GM11168 (cell line): ENCODE results near the gene ENSA.
"Not testable (repeated sequence)": the region's sequence is repeated elsewhere in the genome, so short reads cannot be mapped to it uniquely, and the experiment has no call there.

Source experiments
- in situ Hi-C: fragments of 300-500 bp; cut with MboI; formaldehyde crosslinking; loops from one replicate; pipeline ENCODE4 v1.12.0; 2022; ENCODE audit warnings: low sequenced_read_pairs; ENCODE audit not compliant: unreplicated experiment

The ENSA gene, protein sequence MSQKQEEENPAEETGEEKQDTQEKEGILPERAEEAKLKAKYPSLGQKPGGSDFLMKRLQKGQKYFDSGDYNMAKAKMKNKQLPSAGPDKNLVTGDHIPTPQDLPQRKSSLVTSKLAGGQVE

DNA sequence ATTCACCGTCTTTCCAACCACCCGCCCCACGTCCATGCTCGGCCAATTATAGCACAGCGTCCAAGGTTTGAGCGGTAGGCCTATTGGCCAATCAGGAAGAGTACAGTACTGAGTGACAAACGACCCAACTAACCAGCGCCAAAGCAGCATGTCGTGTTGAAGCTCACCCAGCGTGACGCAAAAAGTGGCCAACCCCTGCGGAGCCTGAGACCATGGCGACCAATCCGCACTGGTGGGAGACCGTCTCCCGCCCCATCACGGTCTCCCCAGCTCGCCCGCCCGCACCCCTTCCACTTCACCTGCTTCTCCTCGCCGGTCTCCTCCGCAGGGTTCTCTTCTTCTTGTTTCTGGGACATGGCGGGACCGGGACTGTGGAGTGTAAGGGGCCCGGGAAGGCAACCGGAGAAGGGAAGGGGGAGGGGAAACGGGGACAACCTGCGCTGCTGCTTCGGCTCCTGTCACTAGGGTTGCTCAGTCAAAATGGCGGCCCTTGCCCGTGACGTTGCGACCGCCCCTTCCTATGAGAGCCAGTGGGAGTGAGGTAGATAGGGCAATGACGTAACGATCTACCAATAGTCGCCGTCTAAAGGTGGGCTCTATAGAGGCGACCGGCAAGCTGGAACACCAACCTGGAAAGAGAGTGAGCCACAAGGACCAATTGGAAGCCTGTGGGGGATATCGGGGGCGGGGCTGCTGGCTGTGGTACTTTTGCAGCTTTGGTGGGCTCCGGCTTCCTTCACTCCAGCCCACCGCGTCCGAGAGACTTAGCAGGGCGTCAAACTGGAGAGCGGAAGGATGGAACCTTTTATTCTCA is at the start of gene ENSA:
ENSA (minus strand) TSS at position 498 of the 814 bp plus-strand sequence; CDS start at position 356, 142 bp downstream.
- in situ Hi-C loops = no loop called here

- in situ Hi-C loops = no loop called here
Measured at GRCh38 chr1:150678988-150679387, 49.6 kb upstream of the ENSA start.

DNA sequence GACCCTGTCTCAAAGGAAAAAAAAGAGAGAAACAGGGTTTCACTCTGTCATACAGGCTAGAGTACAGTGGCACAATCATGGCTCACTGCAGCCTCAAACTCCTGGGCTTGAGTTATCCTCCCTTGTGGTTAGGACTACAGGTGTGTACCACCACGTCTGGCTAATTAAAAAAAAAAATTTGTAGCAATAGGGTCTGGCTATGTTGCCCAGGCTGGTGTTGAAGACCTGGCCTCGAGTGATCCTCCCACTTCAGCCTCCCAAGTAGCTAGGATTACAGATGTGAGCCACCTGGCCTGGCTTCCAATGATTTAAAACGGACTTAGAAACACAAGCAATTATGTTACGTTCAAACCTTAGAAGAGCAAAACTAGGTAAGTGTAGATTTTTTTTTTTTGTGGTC is 45.5 kb upstream of the ENSA start:
- in situ Hi-C loops = no loop called here

DNA sequence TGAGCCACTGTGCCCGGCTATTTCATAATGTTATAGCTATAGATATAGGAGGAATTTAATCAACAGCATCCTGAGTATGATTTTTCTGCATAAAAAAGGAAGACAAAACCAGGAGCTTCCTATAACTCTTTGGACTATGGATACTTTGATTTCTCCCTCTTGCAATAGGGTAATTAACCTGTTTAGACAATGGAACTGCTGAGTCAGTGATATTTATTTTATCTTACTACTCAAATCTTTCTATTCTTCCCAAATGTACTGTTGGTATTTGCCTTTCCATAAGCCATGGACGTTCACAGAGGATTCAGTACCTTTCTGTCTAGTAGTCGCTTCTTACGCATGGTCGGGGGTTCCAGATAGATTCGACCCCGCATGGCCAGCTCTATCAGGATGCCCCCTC is 33.9 kb upstream of the ENSA start:
- in situ Hi-C loops = no loop called here

DNA sequence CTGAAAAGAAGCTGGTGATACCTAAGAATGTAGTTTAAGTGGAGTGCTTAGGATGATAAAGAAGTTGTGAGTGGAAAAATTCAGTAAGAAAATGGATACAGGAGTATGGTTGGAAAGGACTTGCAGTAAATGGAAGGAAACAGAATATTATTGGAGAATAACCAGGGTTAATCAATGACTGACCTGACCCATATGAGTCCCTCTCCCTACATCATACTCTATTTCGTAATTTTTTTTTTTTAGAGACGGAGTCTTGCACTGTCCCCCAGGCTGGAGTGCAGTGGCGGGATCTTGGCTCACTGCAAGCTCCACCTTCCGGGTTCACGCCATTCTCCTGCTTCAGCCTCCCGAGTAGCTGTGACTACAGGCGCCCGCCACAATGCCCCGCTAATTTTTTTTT is 33.4 kb upstream of the ENSA start:
- in situ Hi-C loops = no loop called here

- in situ Hi-C loops = no loop called here
Measured at GRCh38 chr1:150661156-150661555, 31.7 kb upstream of the ENSA start.

DNA sequence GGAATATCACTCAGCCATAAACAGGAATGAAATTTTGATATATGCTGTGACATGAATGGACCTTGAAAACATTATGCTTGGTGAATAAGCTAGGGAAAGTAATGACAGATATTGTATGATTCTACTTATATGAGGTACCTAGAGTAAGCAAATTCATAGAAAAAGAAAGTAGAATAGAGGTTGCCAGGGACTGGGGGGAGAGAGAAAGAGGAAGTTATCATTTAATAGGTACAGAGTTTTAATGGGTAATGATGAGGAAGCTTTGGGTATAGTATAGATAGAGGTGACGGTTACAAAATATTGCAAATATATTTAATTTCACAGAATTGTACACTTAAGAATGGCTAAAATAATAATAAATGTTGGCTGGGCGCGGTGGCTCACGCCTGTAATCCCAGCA is 31.2 kb upstream of the ENSA start:
- in situ Hi-C loops = no loop called here

- in situ Hi-C loops = not testable (repeated sequence)
Measured at GRCh38 chr1:150657064-150657463, 27.7 kb upstream of the ENSA start.

GRCh38 chr1:150654635-150655034 is 25.2 kb upstream of the ENSA start:
- in situ Hi-C loops = not testable (repeated sequence)

DNA sequence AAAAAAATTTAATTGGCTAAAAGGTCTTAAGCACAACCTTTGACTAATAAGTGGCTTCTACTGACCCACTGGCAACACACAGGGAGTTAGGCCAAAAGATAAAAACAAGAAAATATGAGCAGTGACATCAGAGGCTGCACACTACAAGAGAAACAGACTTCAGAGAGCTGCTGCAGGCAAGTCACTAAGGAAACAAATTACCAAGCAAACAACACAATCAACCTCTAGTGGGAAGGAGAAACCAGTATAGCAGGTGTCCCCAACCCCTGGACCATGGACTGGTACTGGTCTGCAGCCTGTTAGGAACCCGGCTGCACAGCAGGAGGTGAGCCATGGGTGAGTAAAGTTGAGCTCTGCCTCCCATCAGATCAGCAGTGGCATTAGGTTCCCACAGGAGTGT is 20.8 kb upstream of the ENSA start:
- in situ Hi-C loops = no loop called here

GRCh38 chr1:150649441-150650075 is 20.1 kb upstream of the ENSA start:
- in situ Hi-C loops = no loop called here

GRCh38 chr1:150642296-150642695 is 12.9 kb upstream of the ENSA start:
- in situ Hi-C loops = no loop called here

DNA sequence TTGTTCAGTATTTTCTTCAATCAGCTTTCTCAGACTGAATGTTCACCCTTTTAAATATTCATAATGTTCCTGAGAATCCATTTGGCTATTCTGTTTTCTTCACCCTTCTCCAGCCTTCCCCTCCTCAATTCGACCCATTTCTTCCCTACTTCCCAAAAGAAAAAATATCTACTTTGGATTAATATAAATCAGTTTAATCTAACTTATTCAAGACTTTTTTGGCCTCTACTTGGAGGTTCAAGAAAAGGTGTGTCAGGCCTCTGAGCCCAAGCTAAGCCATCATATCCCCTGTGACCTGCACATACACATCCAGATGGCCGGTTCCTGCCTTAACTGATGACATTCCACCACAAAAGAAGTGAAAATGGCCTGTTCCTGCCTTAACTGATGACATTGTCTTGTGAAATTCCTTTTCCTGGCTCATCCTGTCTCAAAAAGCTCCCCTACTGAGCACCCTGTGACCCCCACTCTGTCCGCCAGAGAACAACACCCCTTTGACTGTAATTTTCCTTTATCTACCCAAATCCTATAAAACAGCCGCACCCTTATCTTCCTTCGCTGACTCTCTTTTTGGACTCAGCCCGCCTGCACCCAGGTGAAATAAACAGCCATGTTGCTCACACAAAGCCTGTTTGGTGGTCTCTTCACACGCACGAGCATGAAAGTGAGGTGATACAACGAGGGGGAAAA is 11.9 kb upstream of the ENSA start:
- in situ Hi-C loops = not testable (repeated sequence)

GRCh38 chr1:150638430-150638829 is 9.0 kb upstream of the ENSA start:
- in situ Hi-C loops = not testable (repeated sequence)

- in situ Hi-C loops = not testable (repeated sequence)
Measured at GRCh38 chr1:150634839-150635622, 5.6 kb upstream of the ENSA start.

DNA sequence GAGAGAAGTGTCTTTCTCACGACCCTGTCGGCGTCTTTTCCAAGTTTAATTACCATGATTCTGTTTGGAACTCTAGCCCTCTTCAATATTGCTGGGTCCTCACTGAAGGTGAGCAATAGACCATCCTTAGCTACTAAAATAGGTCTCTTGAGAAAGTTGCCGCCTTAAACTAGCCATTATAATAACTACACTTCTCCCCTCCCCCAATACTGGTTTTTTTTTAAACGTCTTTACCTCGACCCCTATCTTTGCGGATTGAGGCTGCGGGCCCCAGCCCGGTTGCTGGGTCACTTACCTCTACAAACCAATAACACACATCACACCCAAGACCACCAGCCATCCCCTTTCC is 672 bp downstream of the ENSA start:
- in situ Hi-C loops = no loop called here

GRCh38 chr1:150627826-150628410 is 1.5 kb downstream of the ENSA start:
- in situ Hi-C loops = no loop called here

GRCh38 chr1:150626150-150626549 is 3.3 kb downstream of the ENSA start:
- in situ Hi-C loops = no loop called here

DNA sequence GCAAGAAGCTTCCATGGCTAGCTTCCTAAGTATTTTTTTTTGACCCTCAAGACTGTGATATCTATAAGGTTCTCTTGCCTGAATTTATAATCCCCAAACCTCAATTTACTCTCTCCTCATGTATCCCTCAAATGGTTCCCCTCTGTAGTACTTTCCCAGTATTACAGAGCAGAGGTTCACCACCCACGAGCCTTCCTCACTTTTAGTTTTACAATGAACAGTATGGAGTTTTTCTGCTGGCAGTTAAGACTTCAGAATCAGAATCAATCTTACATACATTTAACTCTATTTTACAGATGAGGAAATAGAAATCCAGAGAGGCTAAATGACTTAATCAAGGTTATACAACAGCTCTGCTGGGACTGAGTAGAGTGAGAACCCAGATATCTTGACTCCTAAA is 4.9 kb downstream of the ENSA start:
- in situ Hi-C loops = not testable (repeated sequence)

GRCh38 chr1:150624134-150624533 is 5.3 kb downstream of the ENSA start:
- in situ Hi-C loops = not testable (repeated sequence)
